ENCODE measurements around the gene FAM117B. TPM values are rescaled to one million over a fixed set of nuclear protein-coding genes. Genes with fewer than 3 reads are reported as not detected.

Gene FAM117B
- total RNA-seq, 1 experiment from 2014 or later = 0.40 TPM

GRCh38 chr2:202808754-202809153, 174.0 kb downstream of the FAM117B start:
- no peaks in the 10 kb centered on the region; the same call in 1 of the 2 replicates for H3K9me3 ChIP-seq
- DNase-seq = no peak
- no peaks in the 10 kb centered on the region for H3K36me3 ChIP-seq
- H3K27me3 ChIP-seq = no peaks in the 10 kb centered on the region
- H3K4me3 ChIP-seq = no peak overlapping the region

- DNase-seq = no peak
- H3K9me3 ChIP-seq = no peaks in the 10 kb centered on the region; the same call in 1 of the 2 replicates
- H3K4me3 ChIP-seq = no peak overlapping the region
- H3K27me3 ChIP-seq = no peaks in the 10 kb centered on the region
- no peaks in the 10 kb centered on the region for H3K36me3 ChIP-seq
Measured at GRCh38 chr2:202813387-202813786, 178.6 kb downstream of the FAM117B start.

- no peaks in the 10 kb centered on the region; the same call in 1 of the 2 replicates for H3K9me3 ChIP-seq
- no peaks in the 10 kb centered on the region for H3K36me3 ChIP-seq
- H3K4me3 ChIP-seq = no peak overlapping the region
- no peak for DNase-seq
- H3K27me3 ChIP-seq = no peaks in the 10 kb centered on the region
Measured at GRCh38 chr2:202814226-202814625, 179.5 kb downstream of the FAM117B start.

GRCh38 chr2:202815548-202816360, 181.0 kb downstream of the FAM117B start:
- H3K4me3 ChIP-seq = no peak overlapping the region
- DNase-seq = no peak
- H3K27me3 ChIP-seq = no peaks in the 10 kb centered on the region
- H3K36me3 ChIP-seq = no peaks in the 10 kb centered on the region
- no peaks in the 10 kb centered on the region; the same call in 1 of the 2 replicates for H3K9me3 ChIP-seq

GRCh38 chr2:202817771-202818170, 183.0 kb downstream of the FAM117B start:
- DNase-seq = no peak
- H3K27me3 ChIP-seq = no peaks in the 10 kb centered on the region
- H3K9me3 ChIP-seq = no peaks in the 10 kb centered on the region
- no peak overlapping the region for H3K4me3 ChIP-seq
- H3K36me3 ChIP-seq = no peaks in the 10 kb centered on the region

- DNase-seq = no peak
- Histone ChIP-seq H3K36me3 (no peaks in the 10 kb centered on the region), H3K4me3 (no peak overlapping the region), H3K27me3 (no peaks in the 10 kb centered on the region), H3K9me3 (no peaks in the 10 kb centered on the region)
Measured at GRCh38 chr2:202818321-202818720, 183.6 kb downstream of the FAM117B start.

Other genes with a start within 250 kb of the FAM117B start
- 3.3 and 4.1 TPM in 2 replicates for gene ICA1L, start 236.8 kb downstream of the FAM117B start, total RNA-seq (2014; rRNA removed; shearing (Covaris generic); ENCODE audit: low replicate concordance)

Measured in MG63 (cell line).